ENCODE data around the gene CCL3. TPM values are rescaled to one million over a fixed set of nuclear protein-coding genes. Genes with fewer than 3 reads are reported as not detected.
"Not testable (repeated sequence)": the region's sequence is repeated elsewhere in the genome, so short reads cannot be mapped to it uniquely, and the experiment has no call there.

The CCL3 gene
- total and polyA plus RNA-seq, 2 donors (not counting 3 experiments of a cell fraction or from before 2014, with no cell fraction given) = not detected

- no peaks in the 10 kb centered on the region for H3K9me3 ChIP-seq (replicated peaks; ENCODE audit: control insufficient read depth, insufficient read depth, low read length)
- no peak for FAIRE-seq
- no TSS peak for BruUV-seq (replicated peaks)
- dilution Hi-C loops (cut with MboI; ENCODE audit: extremely low pct_ligation_motif_present, low sequenced_read_pairs) = no loop called here
- no peak overlapping the region for H3K27ac ChIP-seq (ENCODE audit: insufficient read depth, low read depth, low read length)
- no peak for TF ChIP-seq JUN (IDR thresholded peaks at IDR 0.05; ENCODE audit: borderline replicate concordance, insufficient read depth, insufficient read length, low read depth)
- TF ChIP-seq CTCF (IDR thresholded peaks at IDR 0.05; ENCODE audit: extremely low read depth in 1 of 2, insufficient read depth in 1 of 2, low read depth in 1 of 2, low read length in 2 of 2) = no peak
- no peak for TF ChIP-seq MYC (IDR thresholded peaks at IDR 0.05; ENCODE audit: low read depth, low read length)
- no peak for TF ChIP-seq GATA2 (IDR thresholded peaks at IDR 0.05; ENCODE audit: insufficient read depth, insufficient read length, low read depth, low read length)
- TF ChIP-seq FOS (IDR thresholded peaks at IDR 0.05; ENCODE audit: borderline replicate concordance, insufficient read depth, low read length) = no peak
- TF ChIP-seq EZH2 (IDR thresholded peaks at IDR 0.05; ENCODE audit: borderline replicate concordance, low read depth, low read length, severe bottlenecking) = no peak
- TF ChIP-seq, protein P1, sequence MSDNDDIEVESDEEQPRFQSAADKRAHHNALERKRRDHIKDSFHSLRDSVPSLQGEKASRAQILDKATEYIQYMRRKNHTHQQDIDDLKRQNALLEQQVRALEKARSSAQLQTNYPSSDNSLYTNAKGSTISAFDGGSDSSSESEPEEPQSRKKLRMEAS (IDR thresholded peaks at IDR 0.05; ENCODE audit: insufficient read depth, insufficient read length) = no peak
- no peak for TF ChIP-seq POLR2A (IDR thresholded peaks at IDR 0.05; ENCODE audit: low read depth, low read length)
- no peak for TF ChIP-seq POLR2AphosphoS5 (IDR thresholded peaks at IDR 0.05; ENCODE audit: insufficient read depth, low read depth, low read length)
- H3K9me1 ChIP-seq (replicated peaks; ENCODE audit: control insufficient read depth, extremely low read depth, insufficient read depth, low read length) = no peaks in the 10 kb centered on the region
- no peaks in the 10 kb centered on the region for H4K20me1 ChIP-seq (replicated peaks; ENCODE audit: control insufficient read depth, extremely low read depth, insufficient read depth, low read length)
- H3K4me1 ChIP-seq (ENCODE audit: control insufficient read depth, extremely low read depth, insufficient read depth, low read length) = no peaks in the 10 kb centered on the region
- H3K4me3 ChIP-seq (replicated peaks in 1 of 3; ENCODE audit: insufficient read depth in 1 of 3, low read depth in 1 of 3, low read length in 3 of 3) = no peak overlapping the region
- no peak overlapping the region for H3K4me2 ChIP-seq (ENCODE audit: insufficient read depth, low read length)
- H3K27me3 ChIP-seq (ENCODE audit: control insufficient read depth in 2 of 2, insufficient read depth in 2 of 2, low read length in 2 of 2) = peaks cover 8 to 9% of the 10 kb centered on the region in 2 experiments
- no peaks in the 10 kb centered on the region for H3K36me3 ChIP-seq (ENCODE audit: control insufficient read depth in 2 of 2, extremely low read depth in 1 of 2, insufficient read depth in 2 of 2, low read length in 2 of 2)
- intact Hi-C loops (cut with micrococcal nuclease) = no loop called here
- no peaks in the 10 kb centered on the region for H3K79me2 ChIP-seq (ENCODE audit: control insufficient read depth, insufficient read depth, low read length)
- CTCF ChIA-PET = interaction anchor here (1.0 kb wide), 1 partner anchor 16 kb away, joined by 6 read pairs; no protein-coding TSS in a partner anchor
- POLR2A ChIA-PET = no interaction called here
- DNase-seq (ENCODE audit: low read depth, low spot score) = no peak
- H3K9ac ChIP-seq (replicated peaks; ENCODE audit: extremely low read depth, insufficient read depth, low read length) = no peak overlapping the region
- no peak overlapping the region for H2AFZ ChIP-seq (ENCODE audit: low read depth, low read length)
These were observed 1.1 kb downstream of the CCL3 start for GRCh38 chr17:36088670-36089338.

DNA sequence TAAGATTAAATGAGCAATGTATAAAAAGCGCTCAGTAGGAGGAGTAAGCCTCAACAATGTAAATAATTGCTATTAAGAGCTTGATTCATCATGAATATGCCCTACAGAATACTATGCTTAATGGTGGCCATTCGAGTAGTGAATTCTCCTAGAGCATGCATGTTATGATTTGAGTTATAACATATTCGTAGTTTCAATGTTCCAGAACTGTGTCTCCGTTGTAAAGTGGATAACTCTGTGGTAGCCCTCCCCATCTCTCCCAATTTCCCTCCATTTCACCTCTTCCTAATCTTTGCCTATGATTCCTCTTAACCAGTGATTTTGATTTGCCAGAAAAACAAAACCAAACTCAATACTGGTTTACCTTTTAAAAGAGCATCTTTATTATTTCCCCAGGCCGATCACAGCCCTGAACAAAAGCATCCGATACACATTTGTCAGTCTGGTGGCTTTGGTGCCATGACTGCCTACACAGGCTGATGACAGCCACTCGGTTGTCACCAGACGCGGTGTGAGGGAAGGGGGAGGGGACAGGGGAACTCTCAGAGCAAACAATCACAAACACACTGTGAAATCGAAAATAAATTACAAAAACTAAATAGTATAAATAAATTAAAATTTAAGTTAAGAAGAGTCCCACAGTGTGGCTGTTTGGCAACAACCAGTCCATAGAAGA, 1.9 kb downstream of the CCL3 start:
- H3K27me3 ChIP-seq (ENCODE audit: control insufficient read depth in 2 of 2, insufficient read depth in 2 of 2, low read length in 2 of 2); H3K4me3 ChIP-seq (replicated peaks in 1 of 3; ENCODE audit: insufficient read depth in 1 of 3, low read depth in 1 of 3, low read length in 3 of 3); H3K4me1 ChIP-seq (ENCODE audit: control insufficient read depth, extremely low read depth, insufficient read depth, low read length); BruUV-seq (replicated peaks); H3K9me3 ChIP-seq (replicated peaks; ENCODE audit: control insufficient read depth, insufficient read depth, low read length); FAIRE-seq; H2AFZ ChIP-seq (ENCODE audit: low read depth, low read length); H3K9ac ChIP-seq (replicated peaks; ENCODE audit: extremely low read depth, insufficient read depth, low read length); DNase-seq (ENCODE audit: low read depth, low spot score); H3K27ac ChIP-seq (ENCODE audit: insufficient read depth, low read depth, low read length); H3K79me2 ChIP-seq (ENCODE audit: control insufficient read depth, insufficient read depth, low read length); H4K20me1 ChIP-seq (replicated peaks; ENCODE audit: control insufficient read depth, extremely low read depth, insufficient read depth, low read length); H3K9me1 ChIP-seq (replicated peaks; ENCODE audit: control insufficient read depth, extremely low read depth, insufficient read depth, low read length); dilution Hi-C loops (cut with MboI; ENCODE audit: extremely low pct_ligation_motif_present, low sequenced_read_pairs); H3K36me3 ChIP-seq (ENCODE audit: control insufficient read depth in 2 of 2, extremely low read depth in 1 of 2, insufficient read depth in 2 of 2, low read length in 2 of 2); POLR2A ChIA-PET; H3K4me2 ChIP-seq (ENCODE audit: insufficient read depth, low read length); intact Hi-C loops (cut with micrococcal nuclease): not testable (repeated sequence)
- CTCF ChIA-PET = interaction anchor here (1.0 kb wide), 1 partner anchor 16 kb away, joined by 6 read pairs; no protein-coding TSS in a partner anchor
